Transverse colon (tissue), 3 donors: ENCODE measurements around the gene ARHGAP24.

ENCODE experiments used
- POLR2A ChIP-seq: fragments of 450-650 bp; IDR thresholded peaks from one replicate; pipeline ENCODE4 v1.6.1; 2016; ENCODE audit warnings: antibody characterized with exemption, mild to moderate bottlenecking, moderate library complexity
- TF ChIP-seq, protein P1 (sequence below), 5 experiments: fragments of 200-600 bp in 3 of 5; fragments of 450-650 bp in 2 of 5; sonication (generic) in 3 of 5; IDR thresholded peaks; 1 replicate in 2 of 5; 2 replicates in 3 of 5; pipeline ENCODE4 v1.5.1; 2016 to 2017; ENCODE audit warnings: antibody characterized with exemption in 5 of 5, inconsistent platforms in 3 of 5, mild to moderate bottlenecking in 2 of 5, moderate library complexity in 1 of 5

GRCh38 chr4:85427123-85427522, 47.8 kb upstream of the ARHGAP24 start:
- TF ChIP-seq, protein P1, sequence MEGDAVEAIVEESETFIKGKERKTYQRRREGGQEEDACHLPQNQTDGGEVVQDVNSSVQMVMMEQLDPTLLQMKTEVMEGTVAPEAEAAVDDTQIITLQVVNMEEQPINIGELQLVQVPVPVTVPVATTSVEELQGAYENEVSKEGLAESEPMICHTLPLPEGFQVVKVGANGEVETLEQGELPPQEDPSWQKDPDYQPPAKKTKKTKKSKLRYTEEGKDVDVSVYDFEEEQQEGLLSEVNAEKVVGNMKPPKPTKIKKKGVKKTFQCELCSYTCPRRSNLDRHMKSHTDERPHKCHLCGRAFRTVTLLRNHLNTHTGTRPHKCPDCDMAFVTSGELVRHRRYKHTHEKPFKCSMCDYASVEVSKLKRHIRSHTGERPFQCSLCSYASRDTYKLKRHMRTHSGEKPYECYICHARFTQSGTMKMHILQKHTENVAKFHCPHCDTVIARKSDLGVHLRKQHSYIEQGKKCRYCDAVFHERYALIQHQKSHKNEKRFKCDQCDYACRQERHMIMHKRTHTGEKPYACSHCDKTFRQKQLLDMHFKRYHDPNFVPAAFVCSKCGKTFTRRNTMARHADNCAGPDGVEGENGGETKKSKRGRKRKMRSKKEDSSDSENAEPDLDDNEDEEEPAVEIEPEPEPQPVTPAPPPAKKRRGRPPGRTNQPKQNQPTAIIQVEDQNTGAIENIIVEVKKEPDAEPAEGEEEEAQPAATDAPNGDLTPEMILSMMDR (IDR thresholded peaks at IDR 0.05) = no peak
- no peak for TF ChIP-seq POLR2A
